HepG2 (cell line): Measurements from ENCODE around the gene HSPA14. TPM values are rescaled to one million over a fixed set of nuclear protein-coding genes. Genes with fewer than 3 reads are reported as not detected.
A peak's percentile ranks its signal among the peaks of the same experiment; 100 is the strongest.

Experiments used
- CBX2 ChIP-seq, 2 experiments: fragments of 200-600 bp in 1 of 2; sonication (generic); formaldehyde crosslinking in 1 of 2; IDR thresholded peaks; 2 replicates each; pipeline versions ENCODE4 v1.7.0 to v1.8.1; 2018 to 2022; ENCODE audit warnings: low read depth in 2 of 2, low read length in 1 of 2, mild to moderate bottlenecking in 1 of 2, missing genetic modification reagents in 1 of 2
- ELF4 ChIP-seq: sonication (generic); formaldehyde crosslinking; IDR thresholded peaks from 2 replicates; pipeline ENCODE4 v1.5.0; 2020; ENCODE audit warnings: missing genetic modification reagents, mild to moderate bottlenecking, moderate library complexity, borderline replicate concordance
- ETV5 ChIP-seq: IDR thresholded peaks from 2 replicates; pipeline ENCODE4 v1.6.1; 2018; ENCODE audit warnings: missing biosample characterization, missing genetic modification reagents, inconsistent platforms, borderline replicate concordance
- FOXP1 ChIP-seq, 2 experiments: fragments of 450-650 bp in 1 of 2; IDR thresholded peaks; 2 replicates each; pipeline ENCODE4 v1.6.1; 2017 to 2018; ENCODE audit warnings: antibody characterized with exemption in 1 of 2
- HOXA5 ChIP-seq: sonication (generic); formaldehyde crosslinking; IDR thresholded peaks from 2 replicates; pipeline ENCODE4 v1.4.0; 2020; ENCODE audit warnings: missing genetic modification reagents
- MIXL1 ChIP-seq: IDR thresholded peaks from 2 replicates; pipeline ENCODE4 v1.6.1; 2016
- NFATC3 ChIP-seq: sonication (generic); formaldehyde crosslinking; IDR thresholded peaks from 2 replicates; pipeline ENCODE4 v1.5.1; 2020; ENCODE audit warnings: mild to moderate bottlenecking, missing genetic modification reagents
- NFKB2 ChIP-seq: sonication (generic); formaldehyde crosslinking; IDR thresholded peaks from 2 replicates; pipeline ENCODE4 v1.4.0; 2020; ENCODE audit warnings: missing genetic modification reagents, borderline replicate concordance
- PHF8 ChIP-seq: sonication (generic); formaldehyde crosslinking; IDR thresholded peaks from 2 replicates; pipeline ENCODE4 v1.5.0; 2020; ENCODE audit warnings: missing genetic modification reagents
- SP5 ChIP-seq: IDR thresholded peaks from 2 replicates; pipeline ENCODE4 v1.6.1; 2016; ENCODE audit warnings: low read depth, borderline replicate concordance
- SYNCRIP ChIP-seq: fragments of 200-400 bp; formaldehyde crosslinking; IDR thresholded peaks from 2 replicates; pipeline ENCODE4 v1.6.1; 2018; ENCODE audit warnings: mild to moderate bottlenecking, low read depth, low read length; ENCODE audit not compliant: insufficient read depth
- TEAD3 ChIP-seq: optimal IDR thresholded peaks from 2 replicates; pipeline ENCODE3; 2016; ENCODE audit warnings: borderline replicate concordance
- ZBTB7A ChIP-seq: sonication (generic); formaldehyde crosslinking; IDR thresholded peaks from 2 replicates; pipeline ENCODE4 v1.8.0; 2022; ENCODE audit warnings: mild to moderate bottlenecking, missing genetic modification reagents
- ZNF263 ChIP-seq: sonication (generic); formaldehyde crosslinking; IDR thresholded peaks from 2 replicates; pipeline ENCODE4 v1.4.0; 2020; ENCODE audit warnings: missing genetic modification reagents
- ZNF670 ChIP-seq: sonication (generic); formaldehyde crosslinking; IDR thresholded peaks from 2 replicates; pipeline ENCODE4 v1.8.0; 2022; ENCODE audit warnings: mild to moderate bottlenecking, missing genetic modification reagents, borderline replicate concordance
- polyA plus RNA-seq, 8 experiments: library from polyadenylated mRNA; depleted of rRNA in 3 of 8; stranded (reverse) in 7 of 8; unstranded in 1 of 8; fragments of >200 nt; fragmentation: Illumina TruSeq in 4 of 8; extraction: Trizol in 4 of 8; gene quantifications; 2 replicates each; pipeline versions ENCODE4 v1.2.1 to v1.2.3, GENCODE V29; 2011 to 2016; ENCODE audit warnings: low read depth in 4 of 8, missing spikeins in 1 of 8, mixed read lengths in 1 of 8; ENCODE audit not compliant: insufficient read depth in 1 of 8
- total RNA-seq, 5 experiments: library from RNA; depleted of rRNA; stranded (reverse); fragments of >200 nt; fragmentation: Illumina TruSeq; extraction: Trizol; gene quantifications; 2 replicates each; pipeline ENCODE4 v1.2.3, GENCODE V29; 2016; ENCODE audit warnings: low read depth in 1 of 5
- TF ChIP-seq, protein P1 (sequence below): IDR thresholded peaks from 2 replicates; pipeline ENCODE4 v1.6.1; 2018; ENCODE audit warnings: missing genetic modification reagents
- TF ChIP-seq, protein P2 (sequence below): sonication (generic); formaldehyde crosslinking; IDR thresholded peaks from 2 replicates; pipeline ENCODE4 v1.5.0; 2020; ENCODE audit warnings: mild to moderate bottlenecking, missing genetic modification reagents, borderline replicate concordance
- TF ChIP-seq, protein P3 (sequence below): sonication (generic); formaldehyde crosslinking; IDR thresholded peaks from 2 replicates; pipeline ENCODE4 v1.4.0; 2020; ENCODE audit warnings: missing genetic modification reagents
- TF ChIP-seq, protein P4 (sequence below): sonication (generic); formaldehyde crosslinking; IDR thresholded peaks from 2 replicates; pipeline ENCODE4 v1.5.1; 2020; ENCODE audit warnings: missing genetic modification reagents, mild to moderate bottlenecking, borderline replicate concordance
- TF ChIP-seq, protein P5 (sequence below): sonication (generic); formaldehyde crosslinking; IDR thresholded peaks from 2 replicates; pipeline ENCODE4 v1.8.0; 2022; ENCODE audit warnings: mild to moderate bottlenecking, missing genetic modification reagents, borderline replicate concordance

Gene HSPA14
- total and polyA plus RNA-seq, 2 of the 13 experiments (the other 11 are each of a cell fraction or from before 2014, with no cell fraction given), result 10.7 to 29.8 TPM

DNA sequence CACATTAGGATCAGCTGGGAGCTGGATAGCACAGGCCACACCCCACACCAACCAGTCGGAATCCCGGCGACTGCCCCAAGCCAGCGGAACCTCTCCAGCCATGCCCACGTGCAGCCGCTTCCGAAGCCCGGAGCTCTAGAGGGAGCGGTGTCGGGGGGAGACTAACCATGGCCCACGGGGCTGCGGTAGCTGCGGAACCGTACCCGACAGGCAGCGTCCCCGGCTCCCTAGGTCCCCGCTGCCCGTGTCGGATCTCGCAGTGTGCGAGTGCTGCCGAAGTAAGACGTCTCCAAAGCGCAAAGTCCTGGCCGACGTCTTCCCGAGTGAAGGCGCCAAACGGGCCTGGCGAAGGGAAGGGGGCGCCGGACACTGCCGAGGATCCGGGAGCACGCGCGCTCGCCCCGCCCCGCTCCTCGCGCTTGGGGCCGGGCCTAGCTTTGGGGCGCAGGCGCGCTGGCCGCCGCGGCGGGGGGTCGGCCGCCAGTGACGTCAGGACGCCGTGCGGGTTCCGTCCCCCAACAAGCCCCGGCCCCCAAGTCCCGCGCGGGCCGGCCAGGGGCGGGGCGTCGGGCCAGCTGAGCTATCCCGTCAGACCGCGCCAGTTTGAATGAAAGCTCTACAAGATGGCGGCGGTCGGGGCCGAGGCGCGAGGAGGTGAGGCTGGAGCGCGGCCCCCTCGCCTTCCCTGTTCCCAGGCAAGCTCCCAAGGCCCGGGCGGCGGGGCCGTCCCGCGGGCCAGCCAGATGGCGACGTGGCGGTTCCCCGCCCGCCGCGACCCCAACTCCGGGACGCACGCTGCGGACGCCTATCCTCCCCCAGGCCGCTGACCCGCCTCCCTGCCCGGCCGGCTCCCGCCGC lies 40.4 kb downstream of the HSPA14 start, which contains the start of gene SUV39H2 (continued):
- TF ChIP-seq FOXP1 (IDR thresholded peaks at IDR 0.05) (no peak), FOXP1 (CRISPR knock-in tag; IDR thresholded peaks at IDR 0.05) (no peak), TEAD3 (CRISPR knock-in tag) (no peak), ZNF670 (CRISPR knock-in tag) (no peak; the same call in 1 of the 2 replicates), PHF8 (peak; percentile 95), SP5 (CRISPR knock-in tag) (no peak), ETV5 (CRISPR knock-in tag) (peak; percentile 38; the same call in 1 of the 2 replicates), MIXL1 (CRISPR knock-in tag) (no peak; the same call in 1 of the 2 replicates), NFKB2 (CRISPR knock-in tag) (peak; percentile 43), ZNF263 (CRISPR knock-in tag) (peak; percentile 56; the same call in 1 of the 2 replicates), SYNCRIP (no peak), HOXA5 (peak; percentile 80; the same call in 1 of the 2 replicates), ELF4 (CRISPR knock-in tag) (no peak), ZBTB7A (CRISPR knock-in tag) (peak; percentile 69), CBX2 (IDR thresholded peaks at IDR 0.05; ENCODE audit: low read depth, low read length) (no peak), CBX2 (CRISPR knock-in tag; IDR thresholded peaks at IDR 0.05; ENCODE audit: low read depth) (no peak), NFATC3 (CRISPR knock-in tag) (0 out of 2 replicates have a peak, but pooled peaks have one; percentile 85)
- TF ChIP-seq, protein P1, sequence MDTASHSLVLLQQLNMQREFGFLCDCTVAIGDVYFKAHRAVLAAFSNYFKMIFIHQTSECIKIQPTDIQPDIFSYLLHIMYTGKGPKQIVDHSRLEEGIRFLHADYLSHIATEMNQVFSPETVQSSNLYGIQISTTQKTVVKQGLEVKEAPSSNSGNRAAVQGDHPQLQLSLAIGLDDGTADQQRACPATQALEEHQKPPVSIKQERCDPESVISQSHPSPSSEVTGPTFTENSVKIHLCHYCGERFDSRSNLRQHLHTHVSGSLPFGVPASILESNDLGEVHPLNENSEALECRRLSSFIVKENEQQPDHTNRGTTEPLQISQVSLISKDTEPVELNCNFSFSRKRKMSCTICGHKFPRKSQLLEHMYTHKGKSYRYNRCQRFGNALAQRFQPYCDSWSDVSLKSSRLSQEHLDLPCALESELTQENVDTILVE, result 0 out of 2 replicates have a peak, but pooled peaks have one; percentile 60
- TF ChIP-seq, protein P2, sequence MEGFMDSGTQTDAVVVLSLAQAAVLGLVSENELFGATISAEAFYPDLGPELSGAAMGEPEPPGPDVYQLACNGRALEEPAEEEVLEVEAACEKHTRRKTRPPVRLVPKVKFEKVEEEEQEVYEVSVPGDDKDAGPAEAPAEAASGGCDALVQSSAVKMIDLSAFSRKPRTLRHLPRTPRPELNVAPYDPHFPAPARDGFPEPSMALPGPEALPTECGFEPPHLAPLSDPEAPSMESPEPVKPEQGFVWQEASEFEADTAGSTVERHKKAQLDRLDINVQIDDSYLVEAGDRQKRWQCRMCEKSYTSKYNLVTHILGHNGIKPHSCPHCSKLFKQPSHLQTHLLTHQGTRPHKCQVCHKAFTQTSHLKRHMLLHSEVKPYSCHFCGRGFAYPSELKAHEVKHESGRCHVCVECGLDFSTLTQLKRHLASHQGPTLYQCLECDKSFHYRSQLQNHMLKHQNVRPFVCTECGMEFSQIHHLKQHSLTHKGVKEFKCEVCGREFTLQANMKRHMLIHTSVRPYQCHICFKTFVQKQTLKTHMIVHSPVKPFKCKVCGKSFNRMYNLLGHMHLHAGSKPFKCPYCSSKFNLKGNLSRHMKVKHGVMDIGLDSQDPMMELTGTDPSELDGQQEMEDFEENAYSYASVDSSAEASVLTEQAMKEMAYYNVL (CRISPR knock-in tag), result no peak
- TF ChIP-seq, protein P3, sequence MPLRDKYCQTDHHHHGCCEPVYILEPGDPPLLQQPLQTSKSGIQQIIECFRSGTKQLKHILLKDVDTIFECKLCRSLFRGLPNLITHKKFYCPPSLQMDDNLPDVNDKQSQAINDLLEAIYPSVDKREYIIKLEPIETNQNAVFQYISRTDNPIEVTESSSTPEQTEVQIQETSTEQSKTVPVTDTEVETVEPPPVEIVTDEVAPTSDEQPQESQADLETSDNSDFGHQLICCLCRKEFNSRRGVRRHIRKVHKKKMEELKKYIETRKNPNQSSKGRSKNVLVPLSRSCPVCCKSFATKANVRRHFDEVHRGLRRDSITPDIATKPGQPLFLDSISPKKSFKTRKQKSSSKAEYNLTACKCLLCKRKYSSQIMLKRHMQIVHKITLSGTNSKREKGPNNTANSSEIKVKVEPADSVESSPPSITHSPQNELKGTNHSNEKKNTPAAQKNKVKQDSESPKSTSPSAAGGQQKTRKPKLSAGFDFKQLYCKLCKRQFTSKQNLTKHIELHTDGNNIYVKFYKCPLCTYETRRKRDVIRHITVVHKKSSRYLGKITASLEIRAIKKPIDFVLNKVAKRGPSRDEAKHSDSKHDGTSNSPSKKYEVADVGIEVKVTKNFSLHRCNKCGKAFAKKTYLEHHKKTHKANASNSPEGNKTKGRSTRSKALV (CRISPR knock-in tag), result peak; percentile 35; the same call in 1 of the 2 replicates
- TF ChIP-seq, protein P4, sequence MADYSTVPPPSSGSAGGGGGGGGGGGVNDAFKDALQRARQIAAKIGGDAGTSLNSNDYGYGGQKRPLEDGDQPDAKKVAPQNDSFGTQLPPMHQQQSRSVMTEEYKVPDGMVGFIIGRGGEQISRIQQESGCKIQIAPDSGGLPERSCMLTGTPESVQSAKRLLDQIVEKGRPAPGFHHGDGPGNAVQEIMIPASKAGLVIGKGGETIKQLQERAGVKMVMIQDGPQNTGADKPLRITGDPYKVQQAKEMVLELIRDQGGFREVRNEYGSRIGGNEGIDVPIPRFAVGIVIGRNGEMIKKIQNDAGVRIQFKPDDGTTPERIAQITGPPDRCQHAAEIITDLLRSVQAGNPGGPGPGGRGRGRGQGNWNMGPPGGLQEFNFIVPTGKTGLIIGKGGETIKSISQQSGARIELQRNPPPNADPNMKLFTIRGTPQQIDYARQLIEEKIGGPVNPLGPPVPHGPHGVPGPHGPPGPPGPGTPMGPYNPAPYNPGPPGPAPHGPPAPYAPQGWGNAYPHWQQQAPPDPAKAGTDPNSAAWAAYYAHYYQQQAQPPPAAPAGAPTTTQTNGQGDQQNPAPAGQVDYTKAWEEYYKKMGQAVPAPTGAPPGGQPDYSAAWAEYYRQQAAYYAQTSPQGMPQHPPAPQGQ (CRISPR knock-in tag), result no peak
- TF ChIP-seq, protein P5, sequence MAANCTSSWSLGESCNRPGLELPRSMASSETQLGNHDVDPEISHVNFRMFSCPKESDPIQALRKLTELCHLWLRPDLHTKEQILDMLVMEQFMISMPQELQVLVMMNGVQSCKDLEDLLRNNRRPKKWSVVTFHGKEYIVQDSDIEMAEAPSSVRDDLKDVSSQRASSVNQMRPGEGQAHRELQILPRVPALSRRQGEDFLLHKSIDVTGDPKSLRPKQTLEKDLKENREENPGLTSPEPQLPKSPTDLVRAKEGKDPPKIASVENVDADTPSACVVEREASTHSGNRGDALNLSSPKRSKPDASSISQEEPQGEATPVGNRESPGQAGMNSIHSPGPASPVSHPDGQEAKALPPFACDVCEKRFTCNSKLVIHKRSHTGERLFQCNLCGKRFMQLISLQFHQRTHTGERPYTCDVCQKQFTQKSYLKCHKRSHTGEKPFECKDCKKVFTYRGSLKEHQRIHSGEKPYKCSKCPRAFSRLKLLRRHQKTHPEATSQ, result peak; percentile 63; the same call in 1 of the 2 replicates
